ENCODE measurements around the gene ENTPD8.
"Not testable (repeated sequence)": the region's sequence is repeated elsewhere in the genome, so short reads cannot be mapped to it uniquely, and the experiment has no call there.

ENTPD8 gene

DNA sequence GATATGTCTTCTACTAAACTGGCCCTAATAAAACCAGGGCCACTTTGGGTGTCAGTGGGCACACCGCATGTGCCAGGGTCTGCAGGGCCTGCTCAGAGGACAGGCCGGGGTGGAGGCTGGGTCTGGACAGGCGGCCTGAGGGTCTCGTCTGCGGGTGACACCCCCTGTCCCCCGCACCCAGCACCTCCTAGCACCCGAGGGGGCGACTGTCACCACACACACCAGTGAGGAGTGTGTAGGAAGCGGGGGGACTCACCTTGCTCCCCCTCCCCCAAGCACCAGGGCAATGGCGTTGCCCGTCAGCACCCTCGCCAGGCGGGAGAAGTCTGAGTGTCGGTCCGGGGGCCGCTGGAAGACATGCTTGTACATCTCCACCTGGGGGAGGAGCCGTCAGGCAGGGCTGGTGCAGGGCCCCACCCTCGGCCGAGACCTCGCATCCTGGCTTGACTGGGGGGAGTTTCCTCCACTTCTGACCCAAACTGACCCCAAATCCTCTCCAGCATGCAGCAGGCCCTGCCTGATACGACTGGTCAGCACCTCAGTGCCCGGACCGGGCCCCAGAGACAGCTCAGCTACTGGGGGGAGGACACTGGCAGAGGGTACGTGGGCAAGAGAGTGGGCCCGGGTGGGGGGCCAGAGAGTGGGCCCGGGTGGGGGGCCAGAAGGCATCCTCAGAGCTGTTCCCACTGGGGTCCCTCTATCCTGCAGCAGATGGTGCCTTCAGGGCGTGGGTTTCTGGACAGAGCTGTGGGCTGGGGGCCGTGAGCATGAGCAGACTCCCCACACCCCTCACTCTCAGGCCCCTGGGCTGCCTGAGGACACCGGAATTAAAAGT lies 36.8 kb upstream of the ENTPD8 start:
- DNase-seq (ENCODE audit: extremely low spot score, insufficient read length, low read depth), result no peak
- no peak for FAIRE-seq

DNA sequence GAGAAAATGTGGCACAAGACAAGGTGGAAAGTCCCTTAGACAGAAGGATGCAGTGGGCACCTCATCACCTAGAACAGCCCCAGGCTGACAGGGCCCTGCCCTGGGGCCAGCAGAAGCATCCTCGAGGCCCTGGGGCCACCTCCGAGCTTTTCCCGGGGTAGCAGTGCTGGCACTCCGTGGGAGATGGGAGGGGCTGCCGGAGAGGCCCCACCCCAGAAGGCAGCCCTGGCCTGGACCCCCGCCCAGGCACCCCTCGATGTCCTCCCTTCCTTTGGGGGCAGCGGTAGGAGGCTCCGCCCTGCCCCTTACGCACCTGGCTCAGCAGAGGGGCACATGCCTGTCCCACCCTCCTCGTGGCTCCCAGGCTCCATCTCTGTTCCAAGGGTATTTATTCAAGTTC lies 35.7 kb upstream of the ENTPD8 start:
- DNase-seq (ENCODE audit: extremely low spot score, insufficient read length, low read depth) (no peak), FAIRE-seq (no peak)

DNA sequence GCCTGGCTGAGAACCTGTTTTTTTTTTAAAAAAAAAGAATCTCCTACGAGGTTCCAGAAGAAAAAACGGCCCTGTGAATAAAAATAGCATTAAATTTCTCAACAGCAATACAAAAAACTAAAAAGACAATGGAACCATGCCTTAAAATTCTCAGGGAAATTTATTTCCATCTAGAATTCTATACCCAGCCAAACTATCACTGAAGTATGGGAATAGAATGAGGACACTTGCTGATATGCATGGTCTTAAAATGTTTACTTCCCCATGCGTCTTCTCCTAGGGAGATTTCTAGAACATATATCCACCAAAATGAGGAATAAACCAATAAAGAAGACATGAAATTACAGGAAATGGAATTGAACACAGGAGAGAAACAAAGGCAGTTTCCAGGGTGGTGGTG lies 34.5 kb upstream of the ENTPD8 start:
- DNase-seq (ENCODE audit: extremely low spot score, insufficient read length, low read depth) (no peak), FAIRE-seq (no peak)

DNA sequence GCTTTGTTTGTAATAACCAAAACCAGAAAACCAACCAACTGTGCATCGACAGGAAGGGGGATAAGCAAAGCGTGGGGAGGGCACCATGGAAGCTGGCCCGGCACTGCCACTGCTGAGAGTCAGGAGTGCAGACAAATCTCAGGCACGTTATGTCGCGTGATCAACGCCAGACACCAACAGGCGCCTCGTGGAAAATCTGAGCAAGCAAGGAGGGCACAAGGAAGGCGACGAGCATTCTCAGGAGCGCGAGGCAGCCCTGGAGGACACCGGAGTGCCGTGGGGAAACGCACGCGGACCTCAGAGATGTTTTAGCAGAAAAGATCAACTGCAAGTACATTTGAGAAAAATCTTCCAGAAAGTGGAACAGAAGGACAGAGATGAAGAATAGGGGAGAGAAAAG lies 33.1 kb upstream of the ENTPD8 start:
- no peak for DNase-seq (ENCODE audit: extremely low spot score, insufficient read length, low read depth)
- FAIRE-seq, result no peak

DNA sequence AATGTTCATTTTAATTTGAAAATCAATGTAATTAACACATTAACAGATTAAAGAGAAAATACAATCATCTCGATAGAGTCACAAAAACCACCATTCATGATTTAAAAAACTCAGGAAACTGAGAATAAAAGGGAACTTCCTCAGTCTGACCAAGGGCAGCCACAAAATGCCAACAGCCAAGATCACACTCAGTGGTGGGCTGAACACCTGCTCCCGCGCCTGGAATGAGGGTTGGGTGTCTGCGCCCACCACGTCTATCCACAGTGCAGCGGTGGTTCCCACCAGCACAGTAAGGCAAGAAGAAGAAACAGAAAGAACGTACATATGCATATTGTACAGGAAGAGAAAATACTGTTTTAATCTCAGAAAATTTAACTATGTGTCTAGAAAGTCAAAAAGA lies 29.6 kb upstream of the ENTPD8 start:
- DNase-seq (ENCODE audit: extremely low spot score, insufficient read length, low read depth) (no peak), FAIRE-seq (no peak)

DNA sequence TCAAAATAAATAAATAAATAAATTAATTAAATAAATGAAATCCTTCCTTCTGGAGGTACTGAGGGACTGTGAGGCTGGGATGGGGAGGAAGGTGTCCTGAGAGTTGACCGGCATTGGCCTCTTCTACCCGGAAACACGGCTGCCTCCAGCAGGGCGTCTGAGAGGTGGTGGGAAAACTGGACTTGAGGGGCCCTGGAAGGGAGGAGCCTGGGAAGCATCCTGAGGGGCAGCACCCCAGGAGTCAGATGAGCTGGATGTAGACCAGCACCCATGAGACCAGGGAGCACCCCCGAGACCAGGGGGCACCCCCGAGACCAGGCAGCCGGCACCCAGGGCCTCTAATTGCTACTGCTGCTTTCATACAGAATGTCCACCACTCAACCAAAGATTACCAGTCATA lies 26.7 kb upstream of the ENTPD8 start:
- DNase-seq (ENCODE audit: extremely low spot score, insufficient read length, low read depth) (no peak), FAIRE-seq (no peak)

DNA sequence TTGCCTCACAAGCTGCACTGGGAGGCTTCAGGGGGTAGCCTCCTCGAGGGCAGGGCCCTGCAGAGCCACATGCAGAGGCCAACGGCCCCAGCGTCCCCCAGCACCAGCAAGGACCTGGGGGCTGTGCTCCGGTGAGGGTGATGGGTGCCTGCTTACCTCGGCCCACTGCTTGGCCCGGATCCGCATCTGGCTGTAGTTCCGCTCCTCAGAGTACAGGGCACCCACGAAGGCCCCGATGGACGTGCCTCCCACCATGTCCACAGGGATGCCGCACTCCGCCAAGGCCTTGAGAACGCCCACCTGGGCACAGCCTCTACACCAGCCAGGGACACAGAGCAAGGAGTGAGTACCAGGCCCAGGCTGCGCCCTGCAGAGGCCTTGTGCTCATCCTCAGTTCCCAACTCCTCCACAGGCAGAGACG lies 26.0 kb upstream of the ENTPD8 start:
- FAIRE-seq (no peak), DNase-seq (ENCODE audit: extremely low spot score, insufficient read length, low read depth) (no peak)

DNA sequence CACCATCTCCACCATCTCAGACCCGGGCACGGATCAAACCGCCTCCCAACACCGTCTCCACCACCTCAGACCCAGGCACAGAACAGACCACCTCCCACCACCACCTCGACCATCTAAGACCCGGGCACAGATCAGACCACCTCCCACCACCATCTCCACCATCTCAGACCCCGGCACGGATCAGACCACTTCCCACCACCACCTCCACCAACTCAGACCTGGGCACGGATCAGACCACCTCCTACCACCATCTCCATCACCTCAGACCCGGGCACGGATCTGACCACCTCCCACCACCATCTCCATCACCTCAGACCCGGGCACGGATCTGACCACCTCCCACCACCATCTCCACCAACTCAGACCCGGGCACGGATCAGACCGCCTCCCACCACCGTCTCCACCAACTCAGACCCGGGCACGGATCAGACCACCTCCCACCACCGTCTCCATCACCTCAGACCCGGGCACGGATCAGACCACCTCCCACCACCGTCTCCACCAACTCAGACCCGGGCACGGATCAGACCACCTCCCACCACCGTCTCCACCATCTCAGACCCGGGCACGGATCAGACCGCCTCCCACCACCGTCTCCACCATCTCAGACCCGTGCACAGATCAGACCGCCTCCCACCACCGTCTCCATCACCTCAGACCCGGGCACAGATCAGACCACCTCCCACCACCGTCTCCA lies 25.4 kb upstream of the ENTPD8 start:
- not testable (repeated sequence) for FAIRE-seq; DNase-seq (ENCODE audit: extremely low spot score, insufficient read length, low read depth)

DNA sequence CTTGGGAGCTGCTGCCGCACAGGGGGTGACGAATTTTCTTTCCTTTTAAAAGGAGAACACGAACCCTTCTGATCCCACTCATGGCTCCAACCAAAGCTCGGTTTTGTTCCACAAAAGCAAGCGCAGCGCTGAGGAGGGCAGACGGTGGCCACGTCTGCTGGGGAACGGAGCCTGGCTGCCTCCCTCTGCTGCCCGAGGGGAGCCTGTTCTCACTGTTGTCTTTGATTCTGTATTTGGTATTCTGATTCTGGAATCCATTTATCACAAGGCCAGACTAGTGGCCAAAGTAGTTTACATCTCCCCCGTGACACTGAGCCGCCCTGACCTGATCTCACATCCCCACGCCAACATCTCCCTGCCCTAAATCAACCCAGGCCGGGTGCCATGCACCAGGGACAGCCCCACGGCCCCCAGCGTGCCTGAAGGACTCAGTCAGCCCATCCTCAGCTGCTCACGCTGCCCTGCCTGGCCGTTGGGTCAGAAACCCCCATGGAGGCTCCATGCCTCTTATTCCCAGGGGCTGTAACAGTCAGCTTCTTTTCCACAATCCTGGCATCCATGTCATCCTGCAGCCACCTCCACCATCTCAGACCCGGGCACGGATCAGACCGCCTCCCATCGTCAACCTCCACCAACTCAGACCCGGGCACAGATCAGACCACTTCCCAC lies 24.7 kb upstream of the ENTPD8 start:
- DNase-seq (ENCODE audit: extremely low spot score, insufficient read length, low read depth) (no peak), FAIRE-seq (no peak)

DNA sequence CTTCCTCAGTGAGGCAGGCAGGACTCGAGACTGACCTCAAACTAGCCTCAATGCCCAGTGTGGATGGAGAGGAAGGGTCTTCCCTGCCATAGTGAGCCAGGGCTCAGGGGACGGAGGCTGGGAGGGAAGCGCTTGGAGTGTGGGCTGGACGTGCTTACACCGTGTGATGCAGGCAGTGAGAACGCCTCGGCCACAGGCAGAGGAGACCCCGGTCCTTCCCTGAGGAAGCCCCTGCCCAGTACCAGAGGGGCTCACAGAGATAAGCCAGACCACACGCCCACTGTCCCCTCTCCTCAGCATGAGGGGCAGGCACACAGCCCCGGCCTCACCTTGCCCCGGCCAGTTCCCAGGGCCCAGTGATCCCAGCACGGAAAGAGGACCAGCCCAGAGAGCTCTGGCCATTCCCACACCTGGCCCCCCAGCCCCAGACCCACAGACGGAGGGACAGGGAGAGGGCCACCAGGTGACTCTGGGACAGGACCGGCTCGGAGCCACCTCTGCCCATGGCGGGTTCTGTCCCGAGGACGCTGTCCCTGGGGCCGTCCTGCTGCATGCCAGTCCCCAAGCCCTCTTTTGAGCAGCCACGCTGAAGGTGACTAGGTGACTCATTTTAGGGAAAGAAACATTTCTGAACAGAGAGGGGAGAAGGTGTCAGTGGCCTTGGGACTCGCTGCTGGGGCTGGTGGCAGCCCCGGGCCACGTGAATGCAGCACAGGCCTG lies 24.0 kb upstream of the ENTPD8 start:
- no peak for DNase-seq (ENCODE audit: extremely low spot score, insufficient read length, low read depth)
- FAIRE-seq, result no peak

DNA sequence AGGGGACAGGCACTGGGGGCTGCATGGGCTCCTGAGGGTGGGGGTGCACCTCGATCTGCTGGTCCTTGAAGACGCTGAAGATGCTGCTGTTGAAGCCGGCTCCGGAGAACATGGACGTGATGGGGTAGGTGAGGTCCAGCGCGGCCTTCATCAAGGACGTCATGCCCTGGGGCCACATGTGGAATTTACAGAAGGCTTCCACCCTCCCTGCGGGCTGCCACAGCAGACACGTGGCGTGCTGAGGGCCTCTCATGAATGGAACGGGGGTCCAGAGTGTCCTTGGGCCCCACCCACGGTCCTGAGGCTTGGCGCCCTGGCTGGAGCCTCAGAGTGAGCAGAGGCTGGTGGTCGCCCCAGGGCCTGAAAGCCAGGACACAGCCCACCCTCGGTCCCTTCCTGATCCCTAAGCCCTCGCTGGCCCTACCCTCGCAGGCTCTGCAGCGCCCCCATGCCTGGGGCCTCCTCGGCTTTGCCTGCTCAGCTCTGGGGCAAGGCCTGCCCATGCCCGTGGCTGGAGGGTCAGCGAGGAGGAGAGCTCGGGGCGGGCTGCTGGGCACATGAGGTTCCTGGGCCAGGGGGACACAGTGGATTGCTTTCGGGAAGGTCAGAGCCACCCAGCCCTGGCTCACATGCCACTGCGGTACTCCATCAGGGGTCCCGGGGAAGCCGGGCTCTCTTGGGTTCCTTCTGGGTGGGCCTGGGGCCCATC lies 23.3 kb upstream of the ENTPD8 start:
- DNase-seq (ENCODE audit: extremely low spot score, insufficient read length, low read depth) (no peak), FAIRE-seq (no peak)

DNA sequence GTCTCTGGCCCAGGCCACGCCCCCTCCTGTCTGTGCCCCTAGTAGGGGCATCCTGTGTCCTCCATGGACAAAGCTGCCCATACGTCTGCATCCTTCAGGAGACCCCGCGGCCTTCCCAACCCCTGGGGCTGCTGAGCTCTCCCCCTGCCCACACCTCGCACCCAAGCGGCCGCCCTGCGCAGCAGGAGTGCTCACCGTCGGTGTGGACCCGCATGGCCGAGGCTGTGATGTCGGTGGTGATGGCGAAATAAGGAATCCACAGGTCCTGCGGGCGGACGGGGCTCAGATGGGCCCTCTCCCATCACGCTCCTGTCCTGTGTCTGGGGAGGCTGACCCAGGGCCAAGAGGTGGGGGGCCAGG lies 22.8 kb upstream of the ENTPD8 start:
- FAIRE-seq (no peak), DNase-seq (ENCODE audit: extremely low spot score, insufficient read length, low read depth) (no peak)

DNA sequence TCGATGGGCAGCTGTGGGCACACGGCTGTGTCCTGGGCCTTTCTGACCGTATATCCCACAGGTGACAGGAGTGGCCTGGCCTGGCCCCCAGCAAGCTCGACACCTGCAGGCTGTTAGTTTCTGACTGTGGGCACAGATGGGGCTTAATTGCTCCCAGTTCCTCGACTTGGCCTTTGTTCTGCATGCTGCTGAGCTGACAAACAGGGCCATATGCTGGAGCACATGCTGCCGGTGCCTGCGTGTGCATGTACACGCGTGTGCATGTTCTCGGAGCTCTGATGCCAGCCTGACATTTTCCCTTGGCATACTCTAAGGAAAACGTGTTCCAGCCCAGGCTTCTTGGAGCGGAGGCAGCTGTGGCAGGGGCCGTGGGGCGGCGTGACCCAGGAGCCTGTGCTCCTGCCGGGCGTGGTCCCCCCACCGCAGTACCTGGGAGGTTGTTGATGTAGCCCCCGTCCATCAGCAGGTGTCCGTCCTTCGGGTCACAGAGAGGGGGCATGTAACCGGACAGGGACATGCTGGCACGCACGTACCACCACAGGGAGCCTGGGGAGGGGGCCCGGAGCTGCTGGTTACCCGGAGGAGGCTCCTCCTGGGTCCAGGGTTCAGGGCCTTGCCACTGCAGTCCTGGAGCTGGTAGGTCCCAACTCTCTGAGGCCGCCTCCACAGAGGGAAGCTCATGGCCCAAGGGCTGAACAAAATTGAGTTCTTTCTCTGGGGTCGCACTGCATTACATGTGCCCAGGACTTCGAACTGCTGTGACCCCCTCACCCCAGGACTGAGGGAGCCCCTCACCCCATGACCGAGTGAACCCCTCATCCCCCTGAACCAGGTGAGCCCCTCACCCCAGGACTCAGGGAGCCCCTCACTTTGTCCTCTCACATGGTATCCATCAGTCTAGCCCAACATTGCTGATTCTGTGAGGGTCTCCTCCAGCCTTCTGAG lies 22.1 kb upstream of the ENTPD8 start:
- DNase-seq (ENCODE audit: extremely low spot score, insufficient read length, low read depth) (no peak), FAIRE-seq (no peak)

DNA sequence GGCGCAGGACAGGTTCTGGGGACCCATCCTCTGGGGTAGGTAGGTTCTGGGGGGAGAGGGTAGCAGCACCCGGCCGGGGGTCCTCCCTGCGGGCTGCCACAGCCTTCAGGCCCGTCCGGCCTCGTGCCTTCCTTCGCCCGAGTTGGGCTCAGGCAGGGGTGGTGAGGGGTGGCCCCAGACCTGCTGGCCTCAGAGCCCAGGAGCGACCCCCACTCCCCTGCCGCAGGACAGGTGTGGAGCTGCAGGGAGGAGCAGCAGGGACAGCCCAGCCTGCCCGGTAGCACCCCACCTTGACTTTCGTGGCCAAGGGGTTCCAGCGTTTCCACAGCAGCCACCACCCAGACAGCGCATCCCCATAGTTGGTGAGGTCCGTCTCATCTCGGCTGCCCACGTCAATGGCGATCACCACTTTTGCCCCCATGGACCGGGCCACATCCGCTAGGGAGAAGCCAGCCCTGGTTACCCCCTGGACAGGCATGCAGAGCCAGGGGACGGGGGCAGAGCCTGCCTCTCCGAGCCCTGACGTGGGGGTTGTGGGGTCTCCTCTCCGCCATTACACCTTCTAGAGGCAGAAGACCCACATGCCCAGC lies 21.3 kb upstream of the ENTPD8 start:
- no peak for FAIRE-seq
- no peak for DNase-seq (ENCODE audit: extremely low spot score, insufficient read length, low read depth)

DNA sequence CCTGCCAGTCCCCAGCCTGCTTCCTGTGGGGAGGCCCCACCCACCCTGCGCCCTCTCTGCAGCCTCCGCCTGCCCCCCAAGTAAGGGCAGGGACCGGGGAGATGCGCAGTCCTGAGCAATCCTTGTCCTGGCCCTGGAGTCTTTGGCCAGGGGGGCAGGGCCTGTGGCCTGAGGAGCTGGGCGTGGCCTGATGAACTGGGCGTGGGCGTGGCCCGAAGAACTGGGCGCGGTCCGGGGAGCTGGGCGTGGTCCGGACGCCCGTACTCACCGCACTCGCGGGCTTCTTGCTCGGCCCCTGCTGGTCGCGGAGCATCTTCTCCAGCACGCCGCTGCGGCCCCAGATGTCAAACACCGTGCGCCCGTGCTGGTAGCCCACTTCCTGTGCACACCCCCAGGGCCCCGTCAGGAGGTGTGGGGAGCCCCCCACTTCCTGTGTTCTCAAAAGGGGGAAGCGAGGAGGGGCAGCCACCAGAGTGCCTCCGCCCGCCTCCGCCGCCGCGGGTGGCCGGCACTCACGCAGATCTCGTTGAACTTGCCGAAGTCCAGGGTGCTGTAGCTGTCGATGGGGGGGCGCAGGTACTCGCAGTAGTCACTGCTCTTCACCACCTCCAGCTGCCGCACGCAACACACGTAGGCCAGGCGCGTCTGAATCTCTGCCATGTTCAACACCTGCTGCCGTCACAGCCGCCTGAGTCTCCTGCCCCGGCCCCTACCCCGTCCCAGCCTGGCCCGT lies 20.7 kb upstream of the ENTPD8 start:
- FAIRE-seq (peak; percentile 80), DNase-seq (ENCODE audit: extremely low spot score, insufficient read length, low read depth) (peak; percentile 71)

DNA sequence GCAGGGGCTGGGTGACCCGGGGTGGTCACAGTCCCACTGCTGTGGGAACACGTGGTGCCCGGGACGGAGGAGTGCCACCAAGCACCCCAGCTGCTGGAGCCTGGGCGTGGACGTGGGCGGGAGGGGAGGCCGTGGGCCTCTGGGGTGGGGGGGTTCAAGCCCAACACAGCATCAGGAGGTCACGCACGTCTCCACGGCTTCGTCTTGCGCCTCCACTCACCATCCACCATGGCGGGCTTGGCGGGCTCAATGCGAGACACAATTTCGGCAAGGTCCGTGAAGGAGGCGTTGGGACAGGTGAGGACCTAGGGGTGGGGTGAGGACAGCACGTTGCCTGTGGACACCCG lies 20.1 kb upstream of the ENTPD8 start:
- FAIRE-seq (no peak), DNase-seq (ENCODE audit: extremely low spot score, insufficient read length, low read depth) (no peak)

DNA sequence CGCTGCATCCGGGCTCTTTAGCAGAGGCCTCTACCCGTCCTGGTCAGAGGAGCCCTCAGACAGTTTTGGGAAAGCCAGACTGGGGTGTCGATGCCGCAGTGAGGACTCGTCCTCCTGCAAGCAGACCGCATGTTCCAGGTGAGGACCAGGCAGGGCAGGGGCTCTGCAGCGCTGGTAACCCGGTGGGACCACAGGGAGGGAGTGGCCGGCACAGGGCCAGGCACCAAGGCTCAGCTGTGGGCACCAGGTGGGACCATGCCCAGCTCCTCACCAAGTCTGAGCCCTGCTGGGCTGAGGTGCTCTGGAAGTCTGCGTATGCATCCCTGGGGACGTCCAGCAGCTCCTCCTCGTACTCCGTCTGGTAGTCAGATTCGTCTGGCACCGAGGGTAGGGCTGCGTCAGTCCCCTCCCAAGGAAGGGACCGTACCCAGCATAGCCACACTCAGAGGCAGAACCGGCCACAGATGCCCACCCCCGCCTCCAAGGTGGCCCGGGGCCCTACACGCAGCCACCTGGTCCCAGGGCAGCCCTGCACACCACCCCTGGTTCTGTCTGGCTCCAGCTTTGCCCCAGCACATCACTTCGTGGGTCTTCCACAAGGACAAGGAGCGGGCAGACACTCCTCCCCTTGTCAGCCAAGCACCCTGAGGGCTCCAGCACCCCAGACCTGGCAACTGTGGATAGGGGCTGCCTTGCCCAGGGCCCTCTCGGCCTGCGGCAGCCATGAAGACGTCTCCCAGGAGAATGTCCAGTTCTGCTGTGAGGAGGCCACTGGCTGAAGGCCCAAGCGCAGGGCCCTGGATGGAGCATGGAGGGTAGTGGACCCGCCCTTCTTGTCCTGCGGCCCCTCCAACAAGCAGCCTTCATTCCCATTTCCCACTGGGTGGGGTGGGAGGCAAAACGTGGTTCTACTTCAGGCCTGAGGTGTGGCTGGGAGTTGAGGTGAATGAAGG lies 19.5 kb upstream of the ENTPD8 start:
- no peak for FAIRE-seq
- no peak for DNase-seq (ENCODE audit: extremely low spot score, insufficient read length, low read depth)
